Gastroesophageal sphincter (tissue), 4 donors: ENCODE results near the gene BLOC1S5. TPM values are rescaled to one million over a fixed set of nuclear protein-coding genes. Genes with fewer than 3 reads are reported as not detected.
A peak's percentile ranks its signal among the peaks of the same experiment; 100 is the strongest.
"Not testable (repeated sequence)": the region's sequence is repeated elsewhere in the genome, so short reads cannot be mapped to it uniquely, and the experiment has no call there.

ENCODE experiments used
- ATAC-seq: fragments of 150-250 bp; one replicate; pipeline ENCODE4 v1.9.1; 2016; ENCODE audit warnings: mild to moderate bottlenecking, moderate library complexity
- H3K27ac ChIP-seq, 4 donors: fragments of 200-600 bp; sonication (generic) in 3 of 4; 1 replicate in 3 of 4; 2 replicates in 1 of 4; pipeline ENCODE4 v1.5.1; 2016 to 2019
- H3K27me3 ChIP-seq: fragments of 200-600 bp; sonication (generic); one replicate; pipeline ENCODE4 v1.5.1; 2019
- H3K36me3 ChIP-seq, 2 donors: fragments of 200-600 bp; sonication (generic); one replicate each; pipeline ENCODE4 v1.5.1; 2019; ENCODE audit warnings: control low read depth in 1 of 2
- H3K4me1 ChIP-seq, 3 donors: fragments of 200-600 bp; sonication (generic); 1 replicate in 2 of 3; 2 replicates in 1 of 3; pipeline ENCODE4 v1.5.1; 2016 to 2019; ENCODE audit warnings: control low read depth in 2 of 3
- H3K4me3 ChIP-seq, 2 donors: fragments of 200-600 bp; sonication (generic); one replicate each; pipeline ENCODE4 v1.5.1; 2019; ENCODE audit warnings: mild to moderate bottlenecking in 1 of 2, moderate library complexity in 1 of 2
- H3K9me3 ChIP-seq, 3 donors: fragments of 200-600 bp; sonication (generic); one replicate each; pipeline ENCODE4 v1.5.1; 2017 to 2019; ENCODE audit warnings: control low read depth in 2 of 3
- EP300 ChIP-seq: sonication (generic); formaldehyde crosslinking; IDR thresholded peaks from one replicate; pipeline ENCODE4 v1.6.1; 2017; ENCODE audit warnings: antibody characterized with exemption, mild to moderate bottlenecking
- POLR2A ChIP-seq, 2 donors: fragments of 450-650 bp; IDR thresholded peaks; one replicate each; pipeline ENCODE4 v1.6.1; 2017; ENCODE audit warnings: antibody characterized with exemption in 2 of 2, mild to moderate bottlenecking in 2 of 2, moderate library complexity in 1 of 2
- POLR2AphosphoS5 ChIP-seq: sonication (generic); formaldehyde crosslinking; IDR thresholded peaks from one replicate; pipeline ENCODE4 v1.6.1; 2017; ENCODE audit warnings: antibody characterized with exemption
- WGBS, 2 donors: methylation state at CpG; one replicate each; pipeline ENCODE4 v1.1.5; 2018; ENCODE audit warnings: low coverage in 1 of 2; 5-methylcytosine and 5-hydroxymethylcytosine counted together
- total RNA-seq, 4 donors: library from RNA; depleted of rRNA; stranded (reverse); fragments of >200 nt; gene quantifications; one replicate each; pipeline ENCODE4 v1.1.0, GENCODE V29; 2016
- TF ChIP-seq, protein P1 (sequence below), 4 experiments: fragments of 200-600 bp in 2 of 4; fragments of 450-650 bp in 2 of 4; sonication (generic) in 1 of 4; IDR thresholded peaks; one replicate each; pipeline ENCODE4 v1.5.1; 2017 to 2019; ENCODE audit warnings: antibody characterized with exemption in 4 of 4, mild to moderate bottlenecking in 2 of 4, moderate library complexity in 2 of 4

Gene BLOC1S5
- total RNA-seq, 4 donors from 2014 or later: 10.9 to 15.7 (median 14.8) TPM

DNA sequence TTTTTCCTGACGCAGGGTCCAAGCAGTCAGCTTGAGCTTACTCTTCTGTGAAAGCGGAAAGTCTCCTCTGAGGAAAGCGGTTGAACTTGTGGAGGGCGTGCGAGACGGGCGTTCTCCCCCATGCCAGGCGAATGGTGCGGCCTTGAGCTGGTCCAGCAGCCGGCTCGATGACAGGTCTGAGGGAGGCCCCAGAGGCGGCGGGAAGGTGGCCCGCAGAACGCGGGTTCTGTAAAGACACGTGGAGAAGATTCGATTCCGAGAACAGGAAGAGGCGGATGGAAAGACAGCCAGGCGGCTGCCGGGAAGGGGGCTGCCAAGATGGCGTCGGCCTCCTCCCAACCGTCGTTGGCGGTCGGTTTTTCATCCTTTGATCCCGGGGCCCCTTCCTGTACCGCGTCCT lies 78.0 kb downstream of the BLOC1S5 start:
- H3K27ac ChIP-seq: no peak overlapping the region
- H3K4me1 ChIP-seq: no peaks in the 10 kb centered on the region
- no peak overlapping the region for H3K4me3 ChIP-seq
- TF ChIP-seq EP300: no peak
- 92 to 100% methylated on average over 1 to 6 of the region's 31 CpGs for WGBS, 2 donors
- H3K36me3 ChIP-seq: no peaks in the 10 kb centered on the region
- ATAC-seq: no peak
- H3K27me3 ChIP-seq: no peaks in the 10 kb centered on the region
- H3K9me3 ChIP-seq: no peaks in the 10 kb centered on the region

DNA sequence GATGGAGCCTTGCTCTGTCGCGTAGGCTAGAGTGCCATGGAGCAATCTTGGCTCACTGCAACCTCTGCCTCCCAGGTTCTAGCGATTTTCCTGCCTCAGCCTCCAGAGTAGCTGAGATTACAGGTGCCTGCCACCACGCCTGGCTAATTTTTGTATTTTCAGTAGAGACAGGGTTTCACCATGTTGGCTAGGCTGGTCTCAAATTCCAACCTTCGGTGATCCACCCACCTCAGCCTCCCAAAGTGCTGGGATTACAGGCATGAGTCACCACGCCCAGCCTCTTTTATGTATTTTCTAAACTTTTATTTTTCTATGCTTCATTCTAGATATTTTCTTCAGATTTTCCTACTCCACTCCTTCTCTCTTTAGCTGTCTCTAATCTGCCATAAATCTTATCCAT lies 80.2 kb downstream of the BLOC1S5 start:
- H3K4me3 ChIP-seq, H3K27me3 ChIP-seq, ATAC-seq, H3K36me3 ChIP-seq, H3K4me1 ChIP-seq, H3K9me3 ChIP-seq, H3K27ac ChIP-seq: not testable (repeated sequence)
- 50 to 85% methylated on average over 2 to 6 of the region's 6 CpGs for WGBS, 2 donors

DNA sequence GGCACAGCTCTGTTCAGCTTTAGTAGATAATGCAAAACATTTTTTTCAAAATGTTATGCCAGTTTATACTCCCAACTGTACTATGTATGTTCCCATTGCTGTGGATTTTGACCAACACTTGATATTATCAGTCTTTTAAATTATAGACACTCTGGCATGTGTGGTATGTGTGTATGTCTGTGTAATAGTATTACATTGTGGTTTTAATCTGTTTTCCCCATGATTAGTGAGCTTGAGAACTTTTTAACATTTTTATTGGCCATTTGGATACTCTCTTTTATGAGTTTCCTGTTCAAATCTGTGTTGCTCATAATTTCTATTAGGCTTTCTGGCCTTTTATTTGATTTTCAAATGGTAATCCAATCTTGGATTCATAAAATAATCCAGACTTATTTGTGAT lies 84.4 kb downstream of the BLOC1S5 start:
- Histone ChIP-seq H3K36me3 (no peaks in the 10 kb centered on the region), H3K9me3 (no peaks in the 10 kb centered on the region), H3K27ac (no peak overlapping the region), H3K4me3 (no peak overlapping the region), H3K4me1 (peaks cover 0 to 14% (median 5%) of the 10 kb centered on the region in 3 donors), H3K27me3 (no peaks in the 10 kb centered on the region)
- ATAC-seq: no peak
- TF ChIP-seq POLR2A (IDR thresholded peaks at IDR 0.05) (no peak), EP300 (no peak)
- TF ChIP-seq, protein P1, sequence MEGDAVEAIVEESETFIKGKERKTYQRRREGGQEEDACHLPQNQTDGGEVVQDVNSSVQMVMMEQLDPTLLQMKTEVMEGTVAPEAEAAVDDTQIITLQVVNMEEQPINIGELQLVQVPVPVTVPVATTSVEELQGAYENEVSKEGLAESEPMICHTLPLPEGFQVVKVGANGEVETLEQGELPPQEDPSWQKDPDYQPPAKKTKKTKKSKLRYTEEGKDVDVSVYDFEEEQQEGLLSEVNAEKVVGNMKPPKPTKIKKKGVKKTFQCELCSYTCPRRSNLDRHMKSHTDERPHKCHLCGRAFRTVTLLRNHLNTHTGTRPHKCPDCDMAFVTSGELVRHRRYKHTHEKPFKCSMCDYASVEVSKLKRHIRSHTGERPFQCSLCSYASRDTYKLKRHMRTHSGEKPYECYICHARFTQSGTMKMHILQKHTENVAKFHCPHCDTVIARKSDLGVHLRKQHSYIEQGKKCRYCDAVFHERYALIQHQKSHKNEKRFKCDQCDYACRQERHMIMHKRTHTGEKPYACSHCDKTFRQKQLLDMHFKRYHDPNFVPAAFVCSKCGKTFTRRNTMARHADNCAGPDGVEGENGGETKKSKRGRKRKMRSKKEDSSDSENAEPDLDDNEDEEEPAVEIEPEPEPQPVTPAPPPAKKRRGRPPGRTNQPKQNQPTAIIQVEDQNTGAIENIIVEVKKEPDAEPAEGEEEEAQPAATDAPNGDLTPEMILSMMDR (IDR thresholded peaks at IDR 0.05): no peak

DNA sequence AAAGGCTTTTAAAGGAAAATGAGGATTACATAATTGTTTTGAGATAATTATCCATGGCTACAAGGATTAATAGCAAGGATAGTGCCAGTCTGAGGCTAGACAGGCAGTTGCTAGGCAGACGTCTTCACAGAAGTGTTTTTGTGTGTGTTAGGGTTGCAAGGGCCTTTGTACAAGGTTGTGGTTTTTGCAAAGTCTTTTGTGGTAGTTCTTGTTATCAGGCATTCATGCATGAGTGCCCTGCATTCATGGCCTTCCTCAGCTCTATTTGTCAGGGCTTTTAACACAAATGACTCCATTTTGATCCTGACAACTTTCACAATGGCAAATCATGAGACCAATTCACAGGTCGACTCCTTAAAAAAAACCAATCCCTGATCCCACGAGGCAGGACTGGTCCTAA lies 85.5 kb downstream of the BLOC1S5 start:
- H3K36me3 ChIP-seq: no peaks in the 10 kb centered on the region
- ATAC-seq: no peak
- no peaks in the 10 kb centered on the region for H3K9me3 ChIP-seq
- H3K4me3 ChIP-seq: no peak overlapping the region
- peaks cover 0 to 19% (median 5%) of the 10 kb centered on the region in 3 donors for H3K4me1 ChIP-seq
- H3K27me3 ChIP-seq: no peaks in the 10 kb centered on the region
- 64 to 81% methylated on average over 3 of the region's 3 CpGs for WGBS, 2 donors
- TF ChIP-seq, protein P1 (IDR thresholded peaks at IDR 0.05): no peak
- TF ChIP-seq EP300 (no peak), POLR2A (IDR thresholded peaks at IDR 0.05) (no peak), POLR2AphosphoS5 (no peak)
- H3K27ac ChIP-seq: no peak overlapping the region

DNA sequence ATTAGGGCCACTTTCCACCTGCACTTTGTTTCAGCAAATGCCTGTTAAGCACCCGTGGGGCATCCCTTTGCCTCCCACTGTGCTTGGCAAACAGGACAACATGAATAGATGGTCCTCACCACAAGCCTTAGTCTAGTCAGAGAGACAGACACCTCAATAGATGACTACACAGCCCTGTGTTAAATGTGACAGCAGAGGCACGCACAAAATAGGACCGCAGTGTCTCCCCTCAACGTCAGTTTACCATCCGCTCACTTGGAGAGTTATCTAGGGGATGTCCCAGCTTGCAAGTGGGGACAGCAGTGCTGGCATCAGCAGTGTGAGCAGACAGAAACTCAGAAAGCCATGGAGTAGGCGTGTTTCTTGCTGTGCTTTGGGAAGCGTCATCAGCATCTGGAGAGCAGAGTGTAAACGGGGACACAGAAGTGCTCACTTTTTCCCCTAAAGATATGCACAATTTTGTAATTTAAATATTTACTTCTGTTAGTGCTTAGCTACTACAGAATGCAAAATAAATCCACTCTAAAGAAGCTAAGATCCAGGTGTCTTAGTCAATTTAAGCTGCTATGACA lies 87.6 kb downstream of the BLOC1S5 start:
- Histone ChIP-seq H3K4me3 (no peak overlapping the region), H3K27me3 (no peaks in the 10 kb centered on the region), H3K36me3 (no peaks in the 10 kb centered on the region), H3K9me3 (no peaks in the 10 kb centered on the region), H3K27ac (no peak overlapping the region), H3K4me1 (peaks cover 0 to 19% (median 5%) of the 10 kb centered on the region in 3 donors)
- ATAC-seq: no peak
- TF ChIP-seq, protein P1 (IDR thresholded peaks at IDR 0.05): no peak
- TF ChIP-seq EP300 (no peak), POLR2A (IDR thresholded peaks at IDR 0.05) (no peak), POLR2AphosphoS5 (no peak)
- WGBS, 2 donors: 91 to 93% methylated on average over 7 of the region's 8 CpGs

DNA sequence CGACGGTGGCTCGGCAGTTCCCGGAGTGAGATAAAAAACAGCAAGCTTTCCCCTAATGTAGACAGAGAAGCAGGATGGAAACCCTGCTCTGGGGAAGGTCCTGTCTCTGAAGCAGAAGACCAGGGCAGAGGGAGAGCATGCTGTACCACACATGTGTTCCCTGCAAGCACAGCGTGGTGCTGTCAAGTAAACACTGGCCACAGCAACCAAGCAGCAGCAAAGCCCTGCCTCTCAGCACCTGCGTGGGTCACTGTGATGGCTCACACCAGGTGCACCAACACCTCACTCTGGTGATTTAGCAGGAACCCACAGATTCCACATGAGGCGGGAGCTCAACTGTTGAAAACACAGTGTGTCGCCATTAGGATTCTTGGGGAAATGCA lies 88.4 kb downstream of the BLOC1S5 start:
- peak; percentile 20 for ATAC-seq
- Histone ChIP-seq H3K36me3 (no peaks in the 10 kb centered on the region), H3K27ac (no peak overlapping the region), H3K9me3 (no peaks in the 10 kb centered on the region), H3K27me3 (no peaks in the 10 kb centered on the region), H3K4me1 (peaks cover 0 to 19% (median 5%) of the 10 kb centered on the region in 3 donors), H3K4me3 (no peak overlapping the region)
- TF ChIP-seq POLR2A (IDR thresholded peaks at IDR 0.05) (no peak), POLR2AphosphoS5 (no peak), EP300 (no peak)
- TF ChIP-seq, protein P1 (IDR thresholded peaks at IDR 0.05): no peak
- WGBS, 2 donors: no CpG with 5 or more reads among the region's 8 CpGs
